Measurements from ENCODE around the gene OR6J1.

DNA sequence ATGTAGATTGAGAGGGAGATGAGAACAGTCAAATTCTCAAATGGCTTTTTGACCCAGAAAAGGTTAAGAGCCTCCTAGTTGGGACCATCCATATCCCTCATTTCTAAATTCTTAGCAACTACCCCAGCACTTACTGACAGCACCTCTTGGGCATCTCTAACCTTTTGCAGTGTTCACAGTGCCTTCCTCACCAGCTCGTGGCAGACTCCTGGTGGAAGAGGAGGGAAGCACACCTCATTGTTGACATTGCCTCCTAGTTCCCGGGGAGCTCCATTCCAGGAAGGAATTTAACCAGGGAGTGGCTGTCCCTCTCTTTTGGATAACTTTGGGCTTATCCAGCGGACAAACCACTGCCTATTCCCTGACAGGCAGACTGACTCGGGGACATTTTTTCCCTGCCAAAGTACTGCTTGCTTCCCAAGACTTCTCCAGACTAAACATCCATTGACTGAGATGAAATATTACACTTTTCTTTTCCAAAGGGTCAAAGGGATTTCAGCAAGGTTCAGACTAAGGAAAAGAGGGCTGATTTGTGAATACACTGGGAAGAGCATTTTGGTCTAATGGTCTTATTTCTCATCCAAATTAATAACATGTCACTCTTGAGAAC lies 9.0 kb upstream of the OR6J1 start:
- TF ChIP-seq, protein P1, sequence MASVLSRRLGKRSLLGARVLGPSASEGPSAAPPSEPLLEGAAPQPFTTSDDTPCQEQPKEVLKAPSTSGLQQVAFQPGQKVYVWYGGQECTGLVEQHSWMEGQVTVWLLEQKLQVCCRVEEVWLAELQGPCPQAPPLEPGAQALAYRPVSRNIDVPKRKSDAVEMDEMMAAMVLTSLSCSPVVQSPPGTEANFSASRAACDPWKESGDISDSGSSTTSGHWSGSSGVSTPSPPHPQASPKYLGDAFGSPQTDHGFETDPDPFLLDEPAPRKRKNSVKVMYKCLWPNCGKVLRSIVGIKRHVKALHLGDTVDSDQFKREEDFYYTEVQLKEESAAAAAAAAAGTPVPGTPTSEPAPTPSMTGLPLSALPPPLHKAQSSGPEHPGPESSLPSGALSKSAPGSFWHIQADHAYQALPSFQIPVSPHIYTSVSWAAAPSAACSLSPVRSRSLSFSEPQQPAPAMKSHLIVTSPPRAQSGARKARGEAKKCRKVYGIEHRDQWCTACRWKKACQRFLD (CRISPR knock-in tag; IDR thresholded peaks at IDR 0.05), result no peak
- TF ChIP-seq EZH2 (IDR thresholded peaks at IDR 0.05; ENCODE audit: borderline replicate concordance, low read depth, low read length) (no peak), ZNF224 (CRISPR knock-in tag; IDR thresholded peaks at IDR 0.05) (no peak), BHLHE40 (IDR thresholded peaks at IDR 0.05; ENCODE audit: low read length) (no peak), ELF4 (CRISPR knock-in tag; IDR thresholded peaks at IDR 0.05) (no peak), TAF1 (IDR thresholded peaks at IDR 0.05; ENCODE audit: control insufficient read depth, extremely low read depth, insufficient read depth, low read length, severe bottlenecking) (no peak), RNF2 (IDR thresholded peaks at IDR 0.05) (no peak), YY1 (IDR thresholded peaks at IDR 0.05; ENCODE audit: borderline replicate concordance in 1 of 3, control insufficient read depth in 1 of 3, extremely low read depth in 1 of 3, insufficient read depth in 3 of 3, insufficient read length in 1 of 3, insufficient replicate concordance in 2 of 3, low read depth in 1 of 3, low read length in 2 of 3) (no peak)
- TF ChIP-seq, protein P2, sequence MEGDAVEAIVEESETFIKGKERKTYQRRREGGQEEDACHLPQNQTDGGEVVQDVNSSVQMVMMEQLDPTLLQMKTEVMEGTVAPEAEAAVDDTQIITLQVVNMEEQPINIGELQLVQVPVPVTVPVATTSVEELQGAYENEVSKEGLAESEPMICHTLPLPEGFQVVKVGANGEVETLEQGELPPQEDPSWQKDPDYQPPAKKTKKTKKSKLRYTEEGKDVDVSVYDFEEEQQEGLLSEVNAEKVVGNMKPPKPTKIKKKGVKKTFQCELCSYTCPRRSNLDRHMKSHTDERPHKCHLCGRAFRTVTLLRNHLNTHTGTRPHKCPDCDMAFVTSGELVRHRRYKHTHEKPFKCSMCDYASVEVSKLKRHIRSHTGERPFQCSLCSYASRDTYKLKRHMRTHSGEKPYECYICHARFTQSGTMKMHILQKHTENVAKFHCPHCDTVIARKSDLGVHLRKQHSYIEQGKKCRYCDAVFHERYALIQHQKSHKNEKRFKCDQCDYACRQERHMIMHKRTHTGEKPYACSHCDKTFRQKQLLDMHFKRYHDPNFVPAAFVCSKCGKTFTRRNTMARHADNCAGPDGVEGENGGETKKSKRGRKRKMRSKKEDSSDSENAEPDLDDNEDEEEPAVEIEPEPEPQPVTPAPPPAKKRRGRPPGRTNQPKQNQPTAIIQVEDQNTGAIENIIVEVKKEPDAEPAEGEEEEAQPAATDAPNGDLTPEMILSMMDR (IDR thresholded peaks at IDR 0.05 in 2 of 3, conservative IDR thresholded peaks at IDR 0.05 in 1 of 3; ENCODE audit: insufficient read depth in 2 of 3, low read depth in 1 of 3, low read length in 3 of 3), result peak; percentile 85 to 86 (median 86)
- TF ChIP-seq, protein P3, sequence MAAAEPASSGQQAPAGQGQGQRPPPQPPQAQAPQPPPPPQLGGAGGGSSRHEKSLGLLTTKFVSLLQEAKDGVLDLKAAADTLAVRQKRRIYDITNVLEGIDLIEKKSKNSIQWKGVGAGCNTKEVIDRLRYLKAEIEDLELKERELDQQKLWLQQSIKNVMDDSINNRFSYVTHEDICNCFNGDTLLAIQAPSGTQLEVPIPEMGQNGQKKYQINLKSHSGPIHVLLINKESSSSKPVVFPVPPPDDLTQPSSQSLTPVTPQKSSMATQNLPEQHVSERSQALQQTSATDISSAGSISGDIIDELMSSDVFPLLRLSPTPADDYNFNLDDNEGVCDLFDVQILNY (CRISPR knock-in tag; IDR thresholded peaks at IDR 0.05), result no peak
- TF ChIP-seq, protein P4, sequence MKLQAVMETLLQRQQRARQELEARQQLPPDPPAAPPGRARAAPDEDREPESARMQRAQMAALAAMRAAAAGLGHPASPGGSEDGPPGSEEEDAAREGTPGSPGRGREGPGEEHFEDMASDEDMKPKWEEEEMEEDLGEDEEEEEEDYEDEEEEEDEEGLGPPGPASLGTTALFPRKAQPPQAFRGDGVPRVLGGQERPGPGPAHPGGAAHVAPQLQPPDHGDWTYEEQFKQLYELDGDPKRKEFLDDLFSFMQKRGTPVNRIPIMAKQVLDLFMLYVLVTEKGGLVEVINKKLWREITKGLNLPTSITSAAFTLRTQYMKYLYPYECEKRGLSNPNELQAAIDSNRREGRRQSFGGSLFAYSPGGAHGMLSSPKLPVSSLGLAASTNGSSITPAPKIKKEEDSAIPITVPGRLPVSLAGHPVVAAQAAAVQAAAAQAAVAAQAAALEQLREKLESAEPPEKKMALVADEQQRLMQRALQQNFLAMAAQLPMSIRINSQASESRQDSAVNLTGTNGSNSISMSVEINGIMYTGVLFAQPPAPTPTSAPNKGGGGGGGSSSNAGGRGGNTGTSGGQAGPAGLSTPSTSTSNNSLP (IDR thresholded peaks at IDR 0.05; ENCODE audit: borderline replicate concordance, low read depth, low read length), result no peak
- TF ChIP-seq, protein P5, sequence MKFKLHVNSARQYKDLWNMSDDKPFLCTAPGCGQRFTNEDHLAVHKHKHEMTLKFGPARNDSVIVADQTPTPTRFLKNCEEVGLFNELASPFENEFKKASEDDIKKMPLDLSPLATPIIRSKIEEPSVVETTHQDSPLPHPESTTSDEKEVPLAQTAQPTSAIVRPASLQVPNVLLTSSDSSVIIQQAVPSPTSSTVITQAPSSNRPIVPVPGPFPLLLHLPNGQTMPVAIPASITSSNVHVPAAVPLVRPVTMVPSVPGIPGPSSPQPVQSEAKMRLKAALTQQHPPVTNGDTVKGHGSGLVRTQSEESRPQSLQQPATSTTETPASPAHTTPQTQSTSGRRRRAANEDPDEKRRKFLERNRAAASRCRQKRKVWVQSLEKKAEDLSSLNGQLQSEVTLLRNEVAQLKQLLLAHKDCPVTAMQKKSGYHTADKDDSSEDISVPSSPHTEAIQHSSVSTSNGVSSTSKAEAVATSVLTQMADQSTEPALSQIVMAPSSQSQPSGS (CRISPR knock-in tag; IDR thresholded peaks at IDR 0.05), result no peak
